HG02970 (cell line): ENCODE measurements around the gene MSI1.
"Not testable (repeated sequence)": the region's sequence is repeated elsewhere in the genome, so short reads cannot be mapped to it uniquely, and the experiment has no call there.

Experiments
- ATAC-seq: cut with Tn5 transposase; IDR thresholded peaks from one replicate; pipeline ENCODE4 v1.9.1; 2021; ENCODE audit warnings: mild to moderate bottlenecking, moderate library complexity, moderate number of reproducible peaks; ENCODE audit not compliant: unreplicated experiment, low FRiP score

The MSI1 gene

DNA sequence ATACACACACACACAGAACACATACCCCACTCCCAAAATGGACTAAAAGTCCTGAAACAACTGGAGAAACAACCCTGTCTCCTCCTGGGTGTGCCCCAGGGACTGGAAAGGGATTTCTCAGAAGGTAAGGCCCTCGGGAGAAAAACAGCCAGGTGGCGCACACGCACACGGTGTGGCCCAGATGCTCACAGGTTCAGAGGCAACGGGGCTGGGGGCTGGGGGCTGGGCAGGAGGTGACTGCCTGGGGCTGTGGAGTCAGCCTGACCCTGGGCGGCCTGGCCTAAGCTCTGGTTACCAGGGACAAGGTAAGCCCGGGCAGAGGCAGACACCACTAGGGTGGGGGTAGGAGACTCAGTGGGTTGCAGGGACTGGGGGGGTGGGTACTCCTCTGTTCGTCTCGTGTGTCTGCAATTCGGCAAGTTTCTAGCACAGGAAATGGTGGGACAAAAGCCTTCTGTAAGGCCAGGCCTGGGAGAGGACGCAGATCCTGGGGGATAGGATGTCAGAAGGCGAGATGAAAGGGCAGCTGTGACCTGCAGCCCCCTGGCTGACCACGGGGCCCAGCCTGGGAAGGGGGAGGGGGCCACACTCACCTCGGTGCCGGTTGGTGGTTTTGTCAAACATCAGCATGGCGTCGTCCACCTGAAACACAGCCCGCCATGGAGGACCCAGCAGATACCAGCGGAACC is 10.4 kb downstream of the MSI1 start:
- ATAC-seq: no peak

DNA sequence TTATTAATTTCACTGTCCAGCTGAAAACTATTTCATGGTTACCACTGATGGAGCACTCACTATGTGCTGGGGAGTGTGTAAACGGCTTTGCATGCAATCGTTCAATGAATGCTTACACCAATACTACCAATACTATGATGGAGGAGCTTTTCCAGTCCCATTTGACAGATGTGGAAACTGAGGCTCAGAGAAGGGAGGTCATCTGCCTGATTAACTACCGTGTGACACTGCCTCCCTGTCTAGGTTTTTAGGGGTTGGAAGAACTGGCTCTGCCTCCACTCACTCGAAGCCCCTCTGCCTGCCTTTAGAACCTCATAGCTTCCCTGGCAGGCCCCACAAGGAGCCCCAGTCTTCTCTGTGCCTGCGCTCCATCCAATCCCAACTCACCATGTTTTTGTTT is 11.9 kb downstream of the MSI1 start:
- ATAC-seq: no peak

DNA sequence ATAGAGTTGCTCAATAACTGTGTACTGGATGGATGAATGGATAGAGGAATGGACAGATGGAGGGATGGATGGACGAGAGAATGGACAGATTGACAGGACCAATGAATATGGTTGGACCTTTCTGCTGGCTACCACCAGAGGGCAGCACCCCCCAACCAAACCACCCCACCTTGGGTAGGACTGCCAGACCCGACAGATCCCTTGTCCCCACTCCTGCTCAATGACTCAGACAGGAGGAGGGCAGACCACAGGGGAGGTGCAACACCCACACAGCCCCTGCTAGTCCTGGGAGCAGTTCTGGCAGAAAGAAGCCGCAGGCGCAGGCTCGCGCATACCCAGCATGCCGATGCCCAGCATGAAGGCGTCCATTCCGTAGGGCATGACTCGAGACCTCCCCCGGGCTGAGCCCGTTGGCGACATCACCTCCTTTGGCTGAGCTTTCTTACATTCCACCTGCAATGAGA is 12.4 kb downstream of the MSI1 start:
- ATAC-seq: no peak

DNA sequence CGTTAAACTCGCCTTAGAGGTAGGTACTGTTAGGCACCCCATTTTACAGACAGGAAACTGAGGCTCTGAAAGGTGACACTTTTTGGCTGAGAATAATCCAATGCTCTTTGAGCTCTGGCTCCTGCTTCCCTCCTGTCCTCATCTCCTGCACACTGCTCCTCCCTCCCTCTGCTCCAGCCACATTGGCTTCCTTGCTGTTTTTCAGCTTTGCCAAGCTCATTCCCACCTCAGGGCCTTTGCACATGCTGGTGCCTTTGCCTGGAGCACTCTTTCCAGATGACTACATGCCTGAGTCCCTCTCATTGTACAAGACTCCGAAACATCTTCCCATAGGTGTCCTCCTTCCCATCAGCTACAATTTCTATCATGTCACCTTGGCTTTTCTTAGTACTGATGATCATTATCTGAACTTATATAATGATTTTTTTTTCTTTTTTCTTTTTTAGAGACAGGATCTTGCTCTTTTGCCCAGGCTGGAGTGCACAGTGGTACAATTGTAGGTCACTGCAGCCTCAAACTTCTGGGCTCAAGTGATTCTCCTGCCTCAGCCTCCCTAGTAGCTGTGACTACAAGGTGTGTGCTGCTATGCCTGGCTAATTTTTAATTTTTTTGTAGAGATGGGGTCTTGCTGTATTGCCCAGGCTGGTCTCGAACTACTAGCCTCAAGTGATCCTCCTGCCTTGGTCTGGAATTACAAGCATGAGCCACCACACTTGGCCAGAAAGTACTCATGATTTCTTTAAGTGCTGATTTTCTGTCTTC is 15.2 kb downstream of the MSI1 start:
- no peak for ATAC-seq

DNA sequence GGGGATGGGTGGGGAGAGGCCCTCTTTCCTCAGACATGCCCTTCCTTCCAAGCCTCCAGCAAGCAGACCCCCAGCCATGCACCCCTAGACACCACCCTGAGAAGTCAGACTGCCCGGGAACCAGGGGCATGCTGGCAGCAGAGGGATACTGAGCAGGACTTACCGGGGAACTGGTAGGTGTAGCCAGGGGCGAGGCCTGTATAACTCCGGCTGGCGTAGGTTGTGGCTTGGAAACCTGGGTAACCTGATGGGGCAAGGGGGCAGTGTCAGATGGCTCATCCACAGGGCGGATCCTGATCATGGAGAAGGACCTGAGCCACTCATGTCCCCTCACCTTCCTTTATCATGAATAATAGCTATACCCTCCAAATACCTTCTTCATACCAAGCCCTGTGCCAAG is 15.8 kb downstream of the MSI1 start:
- ATAC-seq: no peak

DNA sequence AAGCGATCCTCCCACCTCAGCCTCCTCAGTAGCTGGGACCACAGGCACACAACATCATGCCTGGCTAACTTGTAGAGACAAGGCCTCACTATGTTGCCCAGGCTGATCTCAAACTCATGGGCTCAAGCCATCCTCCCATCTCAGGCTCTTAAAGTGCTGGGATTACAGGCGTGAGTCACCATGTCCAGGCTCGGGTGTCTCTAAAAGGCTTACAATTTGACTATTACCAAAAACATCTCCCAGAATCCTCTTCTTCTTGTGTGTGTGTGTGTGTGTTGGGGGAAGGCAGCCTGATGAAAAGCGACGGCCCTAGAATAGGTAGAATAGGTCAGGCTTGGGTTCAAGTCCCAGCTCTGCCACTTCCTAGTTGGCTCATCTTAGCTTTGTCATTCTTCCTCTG is 16.8 kb downstream of the MSI1 start:
- no peak for ATAC-seq

DNA sequence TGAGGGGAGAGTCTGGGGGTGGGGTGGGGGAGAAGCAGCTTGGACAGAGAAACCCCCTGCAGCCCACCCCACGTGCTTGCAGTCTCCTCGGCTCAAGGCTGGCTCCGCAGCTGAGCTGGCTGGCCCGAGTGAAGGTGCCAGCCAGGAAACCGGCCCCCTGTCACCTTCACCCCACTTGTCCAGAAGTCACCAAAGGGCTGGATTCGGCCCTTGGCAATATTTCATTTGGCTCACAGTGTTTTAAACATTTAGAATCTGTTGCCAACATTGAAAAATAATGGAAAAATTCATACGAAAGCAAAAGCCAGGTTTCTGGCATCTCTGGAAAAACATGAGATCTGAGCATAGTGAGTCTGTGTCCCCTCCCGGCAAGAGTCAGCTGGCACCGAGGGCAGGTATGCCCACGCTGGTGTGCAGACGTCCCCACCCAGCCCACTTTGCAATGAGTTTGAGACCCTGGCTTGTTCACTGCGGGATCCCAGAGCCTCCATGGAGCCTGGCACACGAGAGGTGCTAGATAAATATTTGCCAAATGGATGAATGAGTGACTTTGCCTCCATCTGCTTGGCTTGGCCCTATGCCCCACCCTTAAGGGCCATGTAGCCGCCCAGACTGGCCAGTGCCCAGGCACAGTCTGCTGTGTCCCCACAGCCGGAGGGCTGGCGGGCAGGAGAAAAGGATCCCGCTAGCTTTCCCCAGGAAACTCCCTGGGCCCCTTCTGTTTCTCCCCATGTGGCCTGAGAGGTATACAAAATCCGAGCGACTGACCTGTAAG is 18.2 kb downstream of the MSI1 start:
- no peak for ATAC-seq

DNA sequence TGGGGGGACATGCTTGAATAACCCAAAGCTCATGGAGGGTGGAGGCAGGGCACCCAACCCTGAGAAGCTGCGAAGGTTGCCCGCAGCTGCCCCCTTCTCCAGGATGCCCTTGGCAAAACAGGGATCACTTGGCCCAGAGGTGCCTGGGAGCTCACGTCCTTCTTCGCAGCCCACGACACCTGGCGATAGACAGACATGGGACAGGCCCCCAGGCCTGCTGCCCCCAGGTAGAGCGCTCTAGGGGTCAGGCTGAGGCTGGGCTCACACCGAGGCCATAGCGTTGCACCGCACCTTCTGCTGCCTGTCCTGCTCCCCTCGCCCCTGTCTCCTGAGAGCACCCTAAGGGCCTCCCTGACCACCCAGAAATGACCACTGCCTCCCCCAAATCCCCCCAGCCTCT is 21.2 kb downstream of the MSI1 start:
- ATAC-seq: no peak

DNA sequence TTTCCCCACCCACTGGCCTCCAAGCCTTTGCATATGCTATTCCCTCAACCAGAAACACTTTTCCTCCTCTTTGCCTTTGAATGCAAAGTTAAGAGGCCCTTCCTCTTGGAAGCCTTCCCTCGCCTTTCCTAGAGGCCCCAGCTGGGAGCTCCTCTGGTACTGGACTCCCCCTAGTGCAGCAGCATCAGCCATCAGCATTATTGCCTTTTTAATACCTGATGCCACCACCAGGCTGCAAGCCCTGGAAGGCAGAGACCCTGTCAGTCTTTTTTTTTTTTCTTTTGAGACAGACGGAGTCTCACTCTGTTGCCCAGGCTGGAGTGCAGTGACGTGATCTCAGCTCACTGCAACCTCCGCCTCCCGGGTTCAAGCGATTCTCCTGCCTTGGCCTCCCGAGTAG is 22.3 kb downstream of the MSI1 start:
- no peak for ATAC-seq

DNA sequence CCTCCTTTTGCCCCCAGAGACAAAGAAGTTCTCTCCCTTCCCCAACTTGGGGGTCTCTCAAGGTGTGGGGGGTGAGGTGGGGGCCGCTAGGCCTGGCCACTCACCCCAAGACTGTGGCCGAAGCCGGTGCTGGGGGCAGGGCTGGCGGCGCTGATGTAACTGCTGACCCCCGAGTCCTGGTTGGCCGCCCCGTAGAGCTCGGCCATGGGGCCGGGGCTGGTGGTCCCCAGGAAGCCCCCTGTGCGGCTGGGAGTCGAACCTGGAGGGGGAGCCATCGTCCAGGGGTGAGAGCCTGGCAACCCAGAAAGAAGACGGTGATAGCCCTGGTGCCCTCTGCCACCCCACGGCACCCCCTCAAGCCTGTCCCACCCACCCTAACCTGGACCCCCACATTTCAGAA is 22.9 kb downstream of the MSI1 start:
- ATAC-seq: no peak

DNA sequence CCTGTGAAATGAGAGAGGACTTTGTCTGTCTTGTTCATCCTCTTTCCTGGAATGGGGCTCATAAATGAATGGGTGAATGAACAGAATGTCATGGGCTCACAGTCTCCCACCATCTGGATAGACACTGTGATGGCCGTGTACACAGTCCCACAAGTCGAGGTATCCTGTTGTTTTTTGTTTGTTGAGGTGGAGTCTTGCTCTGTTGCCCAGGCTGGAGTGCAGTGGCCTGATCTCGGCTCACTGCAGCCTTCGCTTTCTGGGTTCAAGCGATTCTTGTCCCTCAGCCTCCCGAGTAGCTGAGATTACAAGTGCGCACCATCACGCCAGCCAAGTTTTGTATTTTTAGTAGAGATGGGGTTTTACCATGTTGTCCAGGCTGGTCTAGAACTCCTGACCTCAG is 25.3 kb downstream of the MSI1 start:
- ATAC-seq: no peak

DNA sequence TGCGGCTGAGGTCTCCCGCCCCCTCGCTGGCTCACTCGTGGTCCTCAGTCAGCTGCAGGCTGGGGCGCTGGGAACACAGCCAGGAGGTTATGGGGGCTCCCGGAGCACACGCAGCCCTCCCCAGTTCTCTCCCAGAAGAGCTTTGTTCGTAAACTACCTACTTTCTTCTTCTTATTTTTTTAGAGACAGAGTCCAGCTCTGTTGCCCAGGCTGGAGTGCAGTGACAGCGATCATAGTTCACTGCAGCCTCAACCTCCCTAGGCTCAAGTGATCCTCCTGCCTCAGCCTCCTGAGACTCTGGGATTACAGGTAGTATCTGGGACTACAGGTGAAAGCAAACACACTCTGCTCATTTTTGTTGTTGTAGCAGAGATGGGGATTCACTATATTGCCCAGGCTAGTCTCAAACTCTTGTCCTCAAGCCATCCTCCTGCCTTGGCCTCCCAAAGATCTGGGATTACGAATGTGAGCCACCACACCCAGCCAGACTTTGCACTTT is 25.9 kb downstream of the MSI1 start:
- ATAC-seq: no peak

DNA sequence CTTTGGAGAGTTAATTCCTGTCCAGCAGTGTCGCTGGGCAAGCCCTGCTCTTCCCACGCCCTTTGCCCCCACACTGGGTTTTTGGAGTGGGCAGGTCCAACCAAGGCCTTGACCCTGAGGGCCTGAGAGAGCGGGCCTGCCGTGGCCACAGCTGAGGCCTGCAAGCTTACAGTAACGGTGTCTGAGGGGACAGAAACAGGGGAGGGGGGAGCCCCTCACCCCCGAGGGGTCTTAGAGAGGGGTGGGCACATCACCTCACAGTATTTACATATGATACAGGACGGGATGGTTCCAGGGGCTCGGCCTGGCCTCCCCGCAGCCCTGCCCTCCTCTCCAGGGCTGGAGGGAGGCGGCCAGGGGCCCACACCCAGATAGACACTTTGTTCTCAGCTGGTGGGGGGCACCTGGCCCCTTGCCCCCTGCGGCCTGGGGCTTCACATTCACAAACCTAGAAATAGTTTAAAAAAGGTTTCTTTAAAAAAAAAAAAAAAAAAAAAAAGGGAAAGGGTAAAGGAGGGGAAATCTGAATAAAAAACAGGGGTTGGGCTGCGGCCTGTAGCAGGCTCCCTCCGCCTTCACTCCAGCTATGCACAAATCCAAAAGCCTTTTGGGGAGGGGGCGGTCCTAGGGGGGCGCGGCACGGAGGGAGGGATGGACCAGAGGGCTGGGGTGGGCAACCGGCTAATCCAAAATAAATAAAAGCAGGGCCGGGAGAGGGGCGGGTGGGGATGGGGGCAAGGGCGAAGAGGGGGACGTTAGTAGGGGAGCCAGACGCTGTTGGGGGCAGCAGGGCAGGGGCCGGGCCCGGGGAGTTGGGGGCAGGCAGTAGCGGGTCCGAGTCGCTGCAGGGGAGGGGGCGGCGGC is 26.6 kb downstream of the MSI1 start:
- no peak for ATAC-seq

DNA sequence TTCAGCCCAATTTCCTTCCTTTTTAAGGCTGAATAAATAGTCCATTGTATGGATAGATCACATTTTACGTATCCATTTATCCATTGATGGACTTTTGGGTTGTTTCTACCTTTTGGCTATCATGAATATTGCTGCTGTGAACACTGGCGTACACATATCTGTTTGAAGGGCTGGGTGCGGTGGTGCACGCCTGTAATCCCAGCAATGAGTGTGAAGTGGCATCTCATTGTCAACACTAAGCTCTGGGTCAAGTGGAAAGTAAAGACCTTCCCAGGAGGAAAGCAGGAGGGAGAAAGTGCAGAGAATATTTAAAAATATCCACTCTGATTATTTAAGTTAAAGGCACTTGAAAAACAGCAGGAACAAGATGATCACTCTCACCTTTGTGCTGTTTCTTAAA is 29.7 kb downstream of the MSI1 start:
- ATAC-seq: no peak

DNA sequence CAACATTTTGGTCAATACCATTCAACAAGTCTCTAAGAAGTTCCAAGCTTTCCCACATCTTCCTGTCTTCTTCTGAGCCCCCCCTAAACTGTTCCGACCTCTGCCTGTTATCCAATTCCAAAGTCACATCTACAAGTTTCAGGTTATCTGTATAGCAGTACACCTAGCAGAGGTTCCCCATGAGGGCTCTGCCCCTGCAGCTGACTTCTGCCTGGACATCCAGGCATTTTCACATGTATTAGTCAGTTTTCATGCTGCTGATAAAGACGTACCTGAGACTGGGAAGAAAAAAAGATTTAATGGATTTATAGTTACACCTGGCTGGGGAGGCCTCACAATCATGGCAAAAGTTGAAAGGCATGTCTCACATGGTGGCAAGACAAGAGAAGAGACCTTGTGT is 31.2 kb downstream of the MSI1 start:
- no peak for ATAC-seq

DNA sequence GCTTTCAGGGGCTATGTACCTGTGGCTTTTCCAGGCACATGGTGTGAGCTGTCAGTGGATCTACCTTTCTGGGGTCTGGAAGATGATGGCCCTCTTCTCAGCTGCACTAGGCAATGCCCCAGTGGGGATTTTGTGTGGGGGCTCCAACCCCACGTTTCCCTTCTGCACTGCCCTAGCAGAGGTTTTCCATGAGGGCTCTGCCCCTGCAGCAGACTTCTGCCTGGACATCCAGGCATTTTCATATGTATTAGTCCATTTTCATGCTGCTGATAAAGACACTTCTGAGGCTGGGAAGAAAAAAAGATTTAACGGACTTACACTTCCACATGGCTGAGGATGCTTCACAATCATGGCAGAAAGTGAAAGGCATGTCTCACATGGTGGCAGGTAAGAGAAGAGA is 32.6 kb downstream of the MSI1 start:
- ATAC-seq: not testable (repeated sequence)

DNA sequence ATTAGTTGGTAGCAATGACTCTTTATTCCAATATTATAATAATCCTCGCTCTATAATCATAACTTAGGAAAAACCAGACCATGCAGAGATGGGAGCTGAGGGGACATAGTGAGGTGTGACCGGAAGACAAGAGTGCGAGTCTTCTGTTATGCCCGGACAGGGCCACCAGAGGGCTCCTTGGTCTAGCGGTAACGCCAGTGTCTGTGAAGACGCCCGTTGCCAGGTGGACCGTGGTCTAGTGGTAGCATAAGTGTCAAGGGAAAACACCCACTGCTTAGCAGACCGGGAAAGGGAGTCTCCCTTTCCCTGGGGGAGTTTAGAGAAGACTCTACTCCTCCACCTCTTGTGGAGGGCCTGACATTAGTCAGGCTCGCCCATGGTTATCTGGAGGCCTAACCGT is 33.5 kb downstream of the MSI1 start:
- not testable (repeated sequence) for ATAC-seq

DNA sequence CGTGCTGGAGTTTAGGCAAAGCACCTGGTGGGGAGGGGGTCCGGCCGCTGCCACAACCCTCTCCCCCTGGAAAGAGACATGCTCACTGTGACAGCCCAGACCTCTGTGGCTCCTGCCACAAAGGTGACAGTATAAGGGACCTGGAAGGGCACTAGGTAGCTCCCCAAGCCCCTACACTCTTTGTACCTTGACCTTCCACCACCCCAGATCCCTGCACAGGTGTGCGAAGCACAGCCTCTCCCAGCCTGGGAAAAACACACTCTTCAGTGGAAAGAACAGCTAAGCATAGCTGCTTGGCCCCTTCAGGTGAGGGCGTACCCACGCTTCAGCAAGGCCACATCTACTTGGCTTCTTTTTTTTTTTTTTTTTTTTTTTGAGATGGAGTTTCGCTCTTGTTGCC is 36.4 kb downstream of the MSI1 start:
- ATAC-seq: no peak

DNA sequence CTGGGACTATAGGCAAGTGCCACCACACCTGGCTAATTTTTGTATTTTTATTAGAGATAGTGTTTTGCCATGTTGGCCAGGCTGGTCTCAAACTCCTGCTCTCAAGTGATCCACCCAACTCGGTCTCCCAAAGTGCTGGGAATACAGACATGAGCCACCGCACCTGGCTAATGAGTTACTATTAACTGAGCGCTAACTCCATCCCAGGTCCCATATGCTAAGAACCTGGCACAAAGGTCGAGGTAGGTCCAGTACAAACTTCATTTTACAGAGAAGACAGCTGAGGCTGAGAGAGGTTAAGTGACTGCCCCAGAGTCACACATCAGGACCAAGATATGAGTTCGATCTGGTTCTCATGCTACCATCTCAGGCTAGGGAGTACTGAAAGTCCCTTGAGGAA is 36.9 kb downstream of the MSI1 start:
- no peak for ATAC-seq

DNA sequence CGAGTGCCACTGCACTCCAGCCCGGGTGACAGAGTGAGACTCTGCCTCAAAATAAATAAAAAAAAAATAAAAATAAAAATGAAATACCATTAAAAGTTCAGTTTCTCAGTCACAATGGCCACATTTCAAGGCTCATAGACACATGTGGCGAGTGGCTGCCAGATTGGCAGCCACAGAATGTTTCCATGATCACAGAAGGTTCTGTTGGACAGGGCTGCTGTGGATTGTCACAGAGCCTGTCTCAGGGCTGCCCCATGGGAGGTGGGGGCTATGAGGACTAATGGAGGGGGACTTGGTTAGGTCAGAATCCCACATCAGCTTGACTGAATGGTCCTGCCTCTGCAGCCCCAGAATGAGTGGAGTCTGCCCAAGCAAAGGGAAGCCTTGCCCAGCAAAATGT is 37.6 kb downstream of the MSI1 start:
- ATAC-seq: no peak
